Measurements from ENCODE around the gene HOXC10. TPM values are rescaled to one million over a fixed set of nuclear protein-coding genes. Genes with fewer than 3 reads are reported as not detected.

The HOXC10 gene
- total RNA-seq, 1 experiment from 2014 or later = 3.8 TPM

DNA sequence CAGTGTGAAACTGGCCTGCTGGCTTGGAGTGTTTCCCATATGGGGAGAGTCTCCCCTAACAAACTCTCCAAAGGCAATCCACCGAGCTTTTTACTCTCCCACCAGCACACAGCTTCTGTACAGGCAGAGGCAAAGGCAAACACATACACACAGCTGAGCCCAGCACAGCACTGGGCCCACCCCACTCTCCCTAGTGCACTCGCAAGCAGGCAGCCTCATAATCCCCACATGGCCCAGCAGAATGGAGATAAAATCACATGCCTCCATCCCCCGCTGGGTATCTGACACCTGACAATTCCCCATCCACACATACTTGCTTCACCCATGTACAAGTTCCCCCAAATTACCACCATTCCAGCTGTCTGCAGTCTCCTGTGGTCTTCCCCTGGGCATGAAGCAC, 26.8 kb upstream of the HOXC10 start (continued):
- TF ChIP-seq CBX3 (IDR thresholded peaks at IDR 0.05; ENCODE audit: low read depth) (no peak), EZH2phosphoT487 (IDR thresholded peaks at IDR 0.05; ENCODE audit: borderline replicate concordance) (no peak), ZFX (IDR thresholded peaks at IDR 0.05) (no peak), POLR2AphosphoS5 (IDR thresholded peaks at IDR 0.05; ENCODE audit: low read depth, low read length) (no peak), SP1 (IDR thresholded peaks at IDR 0.05; ENCODE audit: low read depth) (no peak), EZH2 (IDR thresholded peaks at IDR 0.05) (no peak)

DNA sequence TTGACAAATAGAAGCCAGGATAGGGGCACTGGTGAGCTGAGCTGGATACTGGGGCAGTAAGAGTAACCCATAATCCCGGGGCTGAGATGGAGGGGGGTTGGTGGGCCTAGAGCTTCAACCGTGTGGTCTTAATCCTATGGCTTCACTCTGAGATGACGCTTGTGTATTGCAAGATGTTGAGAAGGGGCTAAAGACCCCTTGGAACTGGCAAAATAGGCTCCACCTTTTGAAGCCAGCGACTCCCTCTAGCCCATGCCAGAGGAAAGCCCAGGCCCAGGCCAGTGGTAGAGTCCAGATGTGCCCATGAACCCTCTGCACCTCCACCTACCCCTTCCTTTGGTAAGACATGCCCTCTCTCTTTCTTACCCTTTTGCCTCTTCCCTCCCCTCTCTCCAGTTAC, 25.6 kb upstream of the HOXC10 start:
- Histone ChIP-seq H3K4me2 (ENCODE audit: low read length) (no peak overlapping the region), H3K4me1 (ENCODE audit: control insufficient read depth in 1 of 2, insufficient read depth in 2 of 2, low read length in 2 of 2) (no peaks in the 10 kb centered on the region), H3K9ac (ENCODE audit: low read length) (no peak overlapping the region), H3K27me3 (ENCODE audit: insufficient read depth, low read length) (no peaks in the 10 kb centered on the region), H3K4me3 (replicated peaks in 1 of 2; ENCODE audit: low read depth in 1 of 2, low read length in 2 of 2) (no peak overlapping the region), H4K20me1 (ENCODE audit: insufficient read depth) (no peaks in the 10 kb centered on the region), H3K9me3 (ENCODE audit: control insufficient read depth in 1 of 2, insufficient read depth in 1 of 2, low read depth in 1 of 2, low read length in 2 of 2) (no peaks in the 10 kb centered on the region), H3K79me2 (ENCODE audit: insufficient read depth, low read length) (no peaks in the 10 kb centered on the region), H3K9me2 (ENCODE audit: insufficient read depth) (no peaks in the 10 kb centered on the region), H3K27ac (ENCODE audit: low read depth, low read length) (no peak overlapping the region), H3K36me3 (ENCODE audit: control insufficient read depth in 1 of 2, insufficient read depth in 2 of 2, low read length in 2 of 2) (no peaks in the 10 kb centered on the region), H2AFZ (ENCODE audit: low read depth, low read length, poor library complexity, severe bottlenecking) (no peak overlapping the region)
- ChIA-PET RAD21 (ENCODE audit: low non-redundant PET in 1 of 2, low total read pairs in 2 of 2, uncharacterized antibody in 2 of 2, unreplicated experiment in 2 of 2) (no interaction called here), POLR2A (no interaction called here), CTCF (no interaction called here)
- DNase-seq (ENCODE audit: low read depth, low spot score) (no peak), ATAC-seq (no peak)
- intact Hi-C loops (cut with micrococcal nuclease) = no loop called here
- no TSS peak for BruUV-seq (replicated peaks)
- TF ChIP-seq, protein P1, sequence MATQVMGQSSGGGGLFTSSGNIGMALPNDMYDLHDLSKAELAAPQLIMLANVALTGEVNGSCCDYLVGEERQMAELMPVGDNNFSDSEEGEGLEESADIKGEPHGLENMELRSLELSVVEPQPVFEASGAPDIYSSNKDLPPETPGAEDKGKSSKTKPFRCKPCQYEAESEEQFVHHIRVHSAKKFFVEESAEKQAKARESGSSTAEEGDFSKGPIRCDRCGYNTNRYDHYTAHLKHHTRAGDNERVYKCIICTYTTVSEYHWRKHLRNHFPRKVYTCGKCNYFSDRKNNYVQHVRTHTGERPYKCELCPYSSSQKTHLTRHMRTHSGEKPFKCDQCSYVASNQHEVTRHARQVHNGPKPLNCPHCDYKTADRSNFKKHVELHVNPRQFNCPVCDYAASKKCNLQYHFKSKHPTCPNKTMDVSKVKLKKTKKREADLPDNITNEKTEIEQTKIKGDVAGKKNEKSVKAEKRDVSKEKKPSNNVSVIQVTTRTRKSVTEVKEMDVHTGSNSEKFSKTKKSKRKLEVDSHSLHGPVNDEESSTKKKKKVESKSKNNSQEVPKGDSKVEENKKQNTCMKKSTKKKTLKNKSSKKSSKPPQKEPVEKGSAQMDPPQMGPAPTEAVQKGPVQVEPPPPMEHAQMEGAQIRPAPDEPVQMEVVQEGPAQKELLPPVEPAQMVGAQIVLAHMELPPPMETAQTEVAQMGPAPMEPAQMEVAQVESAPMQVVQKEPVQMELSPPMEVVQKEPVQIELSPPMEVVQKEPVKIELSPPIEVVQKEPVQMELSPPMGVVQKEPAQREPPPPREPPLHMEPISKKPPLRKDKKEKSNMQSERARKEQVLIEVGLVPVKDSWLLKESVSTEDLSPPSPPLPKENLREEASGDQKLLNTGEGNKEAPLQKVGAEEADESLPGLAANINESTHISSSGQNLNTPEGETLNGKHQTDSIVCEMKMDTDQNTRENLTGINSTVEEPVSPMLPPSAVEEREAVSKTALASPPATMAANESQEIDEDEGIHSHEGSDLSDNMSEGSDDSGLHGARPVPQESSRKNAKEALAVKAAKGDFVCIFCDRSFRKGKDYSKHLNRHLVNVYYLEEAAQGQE (IDR thresholded peaks at IDR 0.05; ENCODE audit: low read depth) = no peak
- TF ChIP-seq POLR2A (IDR thresholded peaks at IDR 0.05; ENCODE audit: borderline replicate concordance, extremely low read depth, insufficient read depth, insufficient read length) = no peak
- no peak for TF ChIP-seq ELF1 (IDR thresholded peaks at IDR 0.05; ENCODE audit: borderline replicate concordance, low read depth)
- TF ChIP-seq SIN3A (IDR thresholded peaks at IDR 0.05; ENCODE audit: low read depth) = no peak
- no peak for TF ChIP-seq POLR2AphosphoS5 (IDR thresholded peaks at IDR 0.05; ENCODE audit: low read depth, low read length)
- no peak for TF ChIP-seq SP1 (IDR thresholded peaks at IDR 0.05; ENCODE audit: low read depth)
- no peak for TF ChIP-seq TCF7L2 (IDR thresholded peaks at IDR 0.05; ENCODE audit: borderline replicate concordance, extremely low read depth, insufficient read depth, insufficient read length)
- TF ChIP-seq JUND (IDR thresholded peaks at IDR 0.05) = no peak
- TF ChIP-seq EZH2 (IDR thresholded peaks at IDR 0.05) = no peak
- TF ChIP-seq ZFX (IDR thresholded peaks at IDR 0.05) = no peak
- no peak for TF ChIP-seq EZH2phosphoT487 (IDR thresholded peaks at IDR 0.05; ENCODE audit: borderline replicate concordance)
- TF ChIP-seq CBX3 (IDR thresholded peaks at IDR 0.05; ENCODE audit: low read depth) = no peak
- no peak for TF ChIP-seq YY1 (IDR thresholded peaks at IDR 0.05; ENCODE audit: extremely low read depth, insufficient replicate concordance, low read depth, low read length)
- TF ChIP-seq, protein P2, sequence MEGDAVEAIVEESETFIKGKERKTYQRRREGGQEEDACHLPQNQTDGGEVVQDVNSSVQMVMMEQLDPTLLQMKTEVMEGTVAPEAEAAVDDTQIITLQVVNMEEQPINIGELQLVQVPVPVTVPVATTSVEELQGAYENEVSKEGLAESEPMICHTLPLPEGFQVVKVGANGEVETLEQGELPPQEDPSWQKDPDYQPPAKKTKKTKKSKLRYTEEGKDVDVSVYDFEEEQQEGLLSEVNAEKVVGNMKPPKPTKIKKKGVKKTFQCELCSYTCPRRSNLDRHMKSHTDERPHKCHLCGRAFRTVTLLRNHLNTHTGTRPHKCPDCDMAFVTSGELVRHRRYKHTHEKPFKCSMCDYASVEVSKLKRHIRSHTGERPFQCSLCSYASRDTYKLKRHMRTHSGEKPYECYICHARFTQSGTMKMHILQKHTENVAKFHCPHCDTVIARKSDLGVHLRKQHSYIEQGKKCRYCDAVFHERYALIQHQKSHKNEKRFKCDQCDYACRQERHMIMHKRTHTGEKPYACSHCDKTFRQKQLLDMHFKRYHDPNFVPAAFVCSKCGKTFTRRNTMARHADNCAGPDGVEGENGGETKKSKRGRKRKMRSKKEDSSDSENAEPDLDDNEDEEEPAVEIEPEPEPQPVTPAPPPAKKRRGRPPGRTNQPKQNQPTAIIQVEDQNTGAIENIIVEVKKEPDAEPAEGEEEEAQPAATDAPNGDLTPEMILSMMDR (IDR thresholded peaks at IDR 0.05 in 2 of 3, conservative IDR thresholded peaks at IDR 0.05 in 1 of 3; ENCODE audit: borderline replicate concordance in 1 of 3, insufficient read depth in 1 of 3, low read depth in 2 of 3, low read length in 2 of 3) = no peak
- TF ChIP-seq, protein P3, sequence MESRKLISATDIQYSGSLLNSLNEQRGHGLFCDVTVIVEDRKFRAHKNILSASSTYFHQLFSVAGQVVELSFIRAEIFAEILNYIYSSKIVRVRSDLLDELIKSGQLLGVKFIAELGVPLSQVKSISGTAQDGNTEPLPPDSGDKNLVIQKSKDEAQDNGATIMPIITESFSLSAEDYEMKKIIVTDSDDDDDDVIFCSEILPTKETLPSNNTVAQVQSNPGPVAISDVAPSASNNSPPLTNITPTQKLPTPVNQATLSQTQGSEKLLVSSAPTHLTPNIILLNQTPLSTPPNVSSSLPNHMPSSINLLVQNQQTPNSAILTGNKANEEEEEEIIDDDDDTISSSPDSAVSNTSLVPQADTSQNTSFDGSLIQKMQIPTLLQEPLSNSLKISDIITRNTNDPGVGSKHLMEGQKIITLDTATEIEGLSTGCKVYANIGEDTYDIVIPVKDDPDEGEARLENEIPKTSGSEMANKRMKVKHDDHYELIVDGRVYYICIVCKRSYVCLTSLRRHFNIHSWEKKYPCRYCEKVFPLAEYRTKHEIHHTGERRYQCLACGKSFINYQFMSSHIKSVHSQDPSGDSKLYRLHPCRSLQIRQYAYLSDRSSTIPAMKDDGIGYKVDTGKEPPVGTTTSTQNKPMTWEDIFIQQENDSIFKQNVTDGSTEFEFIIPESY (IDR thresholded peaks at IDR 0.05; ENCODE audit: extremely low read depth, insufficient replicate concordance, low read length) = no peak
- TF ChIP-seq CEBPB (IDR thresholded peaks at IDR 0.05; ENCODE audit: low read depth) = no peak
- TF ChIP-seq ZNF274 (IDR thresholded peaks at IDR 0.05; ENCODE audit: low read depth, low read length) = no peak
- TF ChIP-seq EGR1 (IDR thresholded peaks at IDR 0.05; ENCODE audit: low read depth) = no peak
- TF ChIP-seq SRF (IDR thresholded peaks at IDR 0.05; ENCODE audit: low read depth) = no peak
